ENCODE data around the gene HOXB13. TPM values are rescaled to one million over a fixed set of nuclear protein-coding genes. Genes with fewer than 3 reads are reported as not detected.

Gene HOXB13
- total RNA-seq, 2 experiments from 2014 or later, result not detected

DNA sequence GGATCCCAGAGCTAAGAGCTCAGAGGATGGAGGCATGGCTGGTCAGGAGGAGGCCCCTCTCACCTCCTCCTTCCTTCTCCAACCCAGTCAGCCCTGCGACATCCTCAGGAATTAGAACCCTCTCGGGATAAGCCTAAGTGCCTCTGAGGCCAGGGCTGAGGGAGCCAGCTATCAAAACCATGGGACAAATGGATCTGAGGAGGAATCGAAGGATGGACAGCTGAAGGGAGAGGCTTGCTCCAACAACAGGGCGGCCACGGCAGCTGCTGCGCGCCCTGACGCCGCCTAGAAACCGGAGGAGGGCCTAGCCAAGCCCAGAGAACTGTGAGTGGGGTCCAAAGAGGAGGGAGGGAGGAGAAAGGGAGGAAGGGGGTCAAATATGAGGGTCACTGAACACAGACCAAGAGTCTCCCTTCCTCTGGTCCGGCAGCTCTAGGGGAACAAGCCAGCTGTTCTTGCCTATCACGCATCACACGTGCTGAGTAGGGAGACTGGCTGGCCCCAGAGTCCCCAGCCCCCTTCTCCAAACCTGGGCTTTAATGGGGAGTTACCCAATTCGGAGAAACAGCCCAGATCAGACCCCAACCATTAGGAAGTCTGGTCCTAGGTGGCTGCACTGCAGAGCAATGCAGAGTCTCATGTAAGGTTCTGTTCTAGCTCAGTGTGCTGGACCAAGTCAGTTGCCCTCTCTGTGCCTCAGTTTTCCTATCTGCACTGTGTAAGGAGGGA lies 5.9 kb upstream of the HOXB13 start:
- Mint-ChIP-seq H3K9me3 (no peaks in the 10 kb centered on the region), H3K27me3 (peaks cover 98% of the 10 kb centered on the region), H3K27ac (no peak overlapping the region), H3K4me3 (no peak overlapping the region), H3K4me1 (ENCODE audit: low read depth) (peaks cover 22% of the 10 kb centered on the region), H3K36me3 (ENCODE audit: low read depth) (no peaks in the 10 kb centered on the region)
- no peak for TF ChIP-seq CTCF (IDR thresholded peaks at IDR 0.05)
- POLR2A ChIA-PET, result no interaction called here
- peaks cover 0 to 26% of the 10 kb centered on the region in 2 experiments for H3K9me3 ChIP-seq (ENCODE audit: control insufficient read depth in 1 of 2, insufficient read depth in 1 of 2, low read length in 2 of 2)
- H3K27ac ChIP-seq (ENCODE audit: low read depth in 1 of 2, low read length in 2 of 2), result no peak overlapping the region
- intact Hi-C loops (cut with DNase I, micrococcal nuclease), result no loop called here
- peaks cover 89 to 95% of the 10 kb centered on the region in 2 experiments for H3K27me3 ChIP-seq (ENCODE audit: control insufficient read depth in 1 of 2, insufficient read depth in 2 of 2, low read length in 2 of 2)
- ATAC-seq (ENCODE audit: poor library complexity) (no peak), DNase-seq (no peak)
- peaks cover 29% of the 10 kb centered on the region for H3K4me1 ChIP-seq (ENCODE audit: insufficient read depth, low read length)
- H3K36me3 ChIP-seq (ENCODE audit: insufficient read depth, low read length), result no peaks in the 10 kb centered on the region
- no peak overlapping the region for H3K4me3 ChIP-seq (ENCODE audit: low read length)
- CTCF ChIA-PET, result interaction anchor here (1.0 to 1.5 kb wide), 4 partner anchors 9 to 144 kb away, joined by 3 to 4 read pairs (median 3); no protein-coding TSS in a partner anchor

GRCh38 chr17:48733632-48734328 lies 5.2 kb upstream of the HOXB13 start:
- Mint-ChIP-seq H3K27ac (no peak overlapping the region), H3K36me3 (ENCODE audit: low read depth) (no peaks in the 10 kb centered on the region), H3K4me3 (no peak overlapping the region), H3K27me3 (peaks cover 98% of the 10 kb centered on the region), H3K9me3 (no peaks in the 10 kb centered on the region), H3K4me1 (ENCODE audit: low read depth) (peaks cover 20% of the 10 kb centered on the region)
- DNase-seq (no peak), ATAC-seq (ENCODE audit: poor library complexity) (no peak)
- CTCF ChIA-PET, result interaction anchor here (1.0 to 1.4 kb wide), 3 partner anchors 10 to 55 kb away, joined by 3 read pairs; no protein-coding TSS in a partner anchor
- POLR2A ChIA-PET, result no interaction called here
- Histone ChIP-seq H3K27me3 (ENCODE audit: control insufficient read depth in 1 of 2, insufficient read depth in 2 of 2, low read length in 2 of 2) (peaks cover 89 to 97% of the 10 kb centered on the region in 2 experiments), H3K36me3 (ENCODE audit: insufficient read depth, low read length) (no peaks in the 10 kb centered on the region), H3K9me3 (ENCODE audit: control insufficient read depth in 1 of 2, insufficient read depth in 1 of 2, low read length in 2 of 2) (peaks cover 0 to 26% of the 10 kb centered on the region in 2 experiments), H3K4me1 (ENCODE audit: insufficient read depth, low read length) (peaks cover 29% of the 10 kb centered on the region), H3K27ac (ENCODE audit: low read depth in 1 of 2, low read length in 2 of 2) (no peak overlapping the region), H3K4me3 (ENCODE audit: low read length) (no peak overlapping the region)
- intact Hi-C loops (cut with DNase I, micrococcal nuclease), result no loop called here
- TF ChIP-seq CTCF (IDR thresholded peaks at IDR 0.05), result no peak

DNA sequence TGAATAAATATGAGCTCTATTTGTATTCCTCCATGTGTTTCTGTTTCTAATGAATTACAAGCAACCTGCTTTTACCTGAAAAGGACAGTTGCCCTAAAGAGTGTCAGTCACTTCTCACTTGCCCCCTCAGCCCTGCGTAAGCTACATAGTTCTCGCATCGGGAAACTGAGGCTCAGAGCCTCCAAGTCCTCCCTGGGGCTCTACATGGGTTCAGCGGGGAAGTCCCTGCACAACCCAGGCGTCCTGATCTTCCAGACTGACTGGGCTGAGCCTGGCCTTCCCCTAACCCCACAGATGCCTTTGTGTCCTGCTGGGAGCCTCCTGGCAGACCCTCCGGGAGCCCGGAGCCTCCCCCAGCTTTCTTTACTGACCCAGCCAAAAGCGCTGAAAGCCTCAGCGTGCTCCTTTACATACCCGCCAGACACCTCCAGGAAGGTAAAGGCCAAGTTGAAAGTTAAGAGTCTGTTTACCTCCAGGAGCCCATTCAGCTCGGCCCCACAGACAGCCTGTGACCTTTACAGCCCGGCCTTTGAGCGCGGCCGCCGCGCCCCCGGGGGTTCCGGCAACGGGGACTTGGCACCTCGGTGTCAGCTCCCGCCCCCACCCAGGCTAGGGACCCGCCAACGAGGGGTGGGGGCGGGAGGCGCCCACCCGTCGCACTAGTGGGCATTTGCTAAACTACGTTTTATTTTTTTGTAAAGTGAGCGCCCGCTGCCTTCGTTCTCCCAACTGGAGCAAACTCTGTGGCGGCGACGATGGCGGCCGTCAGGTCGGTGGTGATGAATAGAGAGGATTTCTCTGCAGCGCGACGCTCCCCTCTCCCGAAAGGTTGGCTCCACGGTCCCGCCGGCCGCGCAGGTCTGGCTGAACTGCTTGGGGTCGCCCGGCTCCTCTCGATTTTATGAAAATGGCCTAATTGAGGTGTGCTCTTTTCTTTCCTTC lies 4.4 kb upstream of the HOXB13 start:
- no peak for ATAC-seq (ENCODE audit: poor library complexity)

More for the DNA sequence above, 4.4 kb upstream of the HOXB13 start:
- H3K4me1 Mint-ChIP-seq (ENCODE audit: low read depth), result peaks cover 23% of the 10 kb centered on the region
- no peaks in the 10 kb centered on the region for H3K9me3 Mint-ChIP-seq
- H3K27ac ChIP-seq (ENCODE audit: low read depth in 1 of 2, low read length in 2 of 2), result no peak overlapping the region
- peaks cover 0 to 26% of the 10 kb centered on the region in 2 experiments for H3K9me3 ChIP-seq (ENCODE audit: control insufficient read depth in 1 of 2, insufficient read depth in 1 of 2, low read length in 2 of 2)
- no peak overlapping the region for H3K4me3 ChIP-seq (ENCODE audit: low read length)
- POLR2A ChIA-PET, result interaction anchor here (1.0 kb wide), 1 partner anchor 10 kb away, joined by 4 read pairs; the partner anchor contains the start of gene PRAC1
- TF ChIP-seq CTCF (IDR thresholded peaks at IDR 0.05), result no peak
- H3K4me1 ChIP-seq (ENCODE audit: insufficient read depth, low read length), result peaks cover 31% of the 10 kb centered on the region
- CTCF ChIA-PET, result interaction anchor here (1.2 kb wide), 1 partner anchor 146 kb away, joined by 5 read pairs; no protein-coding TSS in a partner anchor
- H3K36me3 ChIP-seq (ENCODE audit: insufficient read depth, low read length), result no peaks in the 10 kb centered on the region
- no peak overlapping the region for H3K4me3 Mint-ChIP-seq
- intact Hi-C loops (cut with DNase I, micrococcal nuclease), result no loop called here
- H3K36me3 Mint-ChIP-seq (ENCODE audit: low read depth), result no peaks in the 10 kb centered on the region
- H3K27ac Mint-ChIP-seq, result no peak overlapping the region
- H3K27me3 Mint-ChIP-seq, result peaks cover 98% of the 10 kb centered on the region
- peaks cover 89 to 97% of the 10 kb centered on the region in 2 experiments for H3K27me3 ChIP-seq (ENCODE audit: control insufficient read depth in 1 of 2, insufficient read depth in 2 of 2, low read length in 2 of 2)
- DNase-seq, result no peak
